ENCODE results near the gene SMIM41. TPM values are rescaled to one million over a fixed set of nuclear protein-coding genes. Genes with fewer than 3 reads are reported as not detected.

The SMIM41 gene
- total RNA-seq, 6 donors from 2014 or later, result 4.7 to 25.1 (median 15.4) TPM

DNA sequence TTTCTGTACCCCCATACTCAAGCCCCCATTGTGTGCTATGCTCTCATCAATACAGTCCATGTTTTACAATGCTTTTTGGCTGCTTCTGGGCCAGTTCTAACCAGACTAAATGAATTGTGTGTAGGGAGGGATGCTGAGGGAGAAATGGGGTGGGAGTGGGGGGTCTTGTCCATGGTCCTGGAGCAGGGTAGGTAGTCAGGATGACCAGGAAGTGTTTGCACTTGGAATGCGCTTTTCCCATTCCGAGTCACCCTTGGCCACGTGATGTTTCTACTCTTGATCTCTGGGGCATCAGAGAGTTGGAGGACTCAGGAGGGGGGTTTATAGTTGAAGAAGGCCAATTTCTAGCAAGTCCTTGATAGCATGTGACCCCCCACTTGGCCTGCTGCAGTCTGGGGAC, 1.2 kb upstream of the SMIM41 start:
- TF ChIP-seq EP300 (IDR thresholded peaks at IDR 0.05) (no peak), POLR2AphosphoS5 (IDR thresholded peaks at IDR 0.05) (no peak)
- TF ChIP-seq, protein P1, sequence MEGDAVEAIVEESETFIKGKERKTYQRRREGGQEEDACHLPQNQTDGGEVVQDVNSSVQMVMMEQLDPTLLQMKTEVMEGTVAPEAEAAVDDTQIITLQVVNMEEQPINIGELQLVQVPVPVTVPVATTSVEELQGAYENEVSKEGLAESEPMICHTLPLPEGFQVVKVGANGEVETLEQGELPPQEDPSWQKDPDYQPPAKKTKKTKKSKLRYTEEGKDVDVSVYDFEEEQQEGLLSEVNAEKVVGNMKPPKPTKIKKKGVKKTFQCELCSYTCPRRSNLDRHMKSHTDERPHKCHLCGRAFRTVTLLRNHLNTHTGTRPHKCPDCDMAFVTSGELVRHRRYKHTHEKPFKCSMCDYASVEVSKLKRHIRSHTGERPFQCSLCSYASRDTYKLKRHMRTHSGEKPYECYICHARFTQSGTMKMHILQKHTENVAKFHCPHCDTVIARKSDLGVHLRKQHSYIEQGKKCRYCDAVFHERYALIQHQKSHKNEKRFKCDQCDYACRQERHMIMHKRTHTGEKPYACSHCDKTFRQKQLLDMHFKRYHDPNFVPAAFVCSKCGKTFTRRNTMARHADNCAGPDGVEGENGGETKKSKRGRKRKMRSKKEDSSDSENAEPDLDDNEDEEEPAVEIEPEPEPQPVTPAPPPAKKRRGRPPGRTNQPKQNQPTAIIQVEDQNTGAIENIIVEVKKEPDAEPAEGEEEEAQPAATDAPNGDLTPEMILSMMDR (IDR thresholded peaks at IDR 0.05), result no peak
- WGBS, 2 donors, result 96 to 100% methylated on average over 3 of the region's 3 CpGs
- H3K27ac ChIP-seq, result peak overlapping the region in 1 of 4 donors; percentile 89
- no peaks in the 10 kb centered on the region for H3K27me3 ChIP-seq
- H3K4me1 ChIP-seq, result peaks cover 28 to 54% (median 31%) of the 10 kb centered on the region in 4 donors
- no peak overlapping the region for H3K4me3 ChIP-seq
- ATAC-seq (ENCODE audit: low FRiP score in 2 of 2) (no peak), DNase-seq (no peak)
- H3K36me3 ChIP-seq, result peaks cover 7 to 61% (median 50%) of the 10 kb centered on the region in 4 donors
- no peaks in the 10 kb centered on the region for H3K9me3 ChIP-seq

DNA sequence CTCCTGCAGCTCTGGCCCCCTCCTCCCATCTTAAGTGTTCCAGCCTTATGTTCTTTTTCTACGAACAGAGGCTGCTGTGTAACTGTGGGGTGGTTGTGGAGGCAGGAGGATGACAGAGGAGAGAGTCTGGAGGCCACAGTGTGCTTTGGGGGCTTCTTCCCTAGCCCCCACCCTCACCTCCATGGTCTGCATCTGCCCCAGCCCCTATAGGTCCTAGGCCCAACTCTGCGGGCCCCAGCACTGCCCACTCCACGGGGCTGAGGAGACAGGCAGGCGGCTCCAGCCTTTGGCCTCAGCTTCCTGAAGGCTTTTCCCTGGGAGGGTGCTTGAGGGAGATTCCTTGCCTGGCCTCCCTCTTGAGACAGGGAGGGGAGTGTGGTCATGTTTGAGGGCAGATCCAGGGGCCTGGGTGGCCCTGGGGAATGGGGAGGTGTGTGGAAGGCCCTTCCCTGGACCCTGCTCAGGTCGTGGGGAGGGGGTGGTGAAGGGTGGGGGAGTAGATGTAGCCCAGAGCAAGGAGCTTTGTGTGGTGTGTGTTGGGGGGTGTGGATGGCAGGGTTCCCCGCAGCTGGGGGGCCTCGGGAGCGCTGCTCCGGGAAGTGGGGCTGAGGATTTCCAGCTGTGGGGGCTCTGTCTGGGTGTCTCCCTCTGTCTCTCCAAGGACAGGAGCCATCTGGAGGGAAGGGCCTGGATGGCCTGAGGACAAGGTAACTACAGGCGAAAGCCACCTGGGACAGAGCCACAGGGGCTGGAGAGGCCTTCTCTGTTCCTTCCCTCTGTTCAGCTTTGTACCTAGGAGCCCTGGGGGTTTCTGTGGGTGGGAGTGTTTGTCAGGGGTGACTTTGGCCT, 1.1 kb downstream of the SMIM41 start:
- Histone ChIP-seq H3K27me3 (no peaks in the 10 kb centered on the region), H3K9me3 (no peaks in the 10 kb centered on the region), H3K4me3 (peak overlapping the region; percentile 8 to 51 (median 40)), H3K36me3 (peaks cover 3 to 38% (median 30%) of the 10 kb centered on the region in 4 donors), H3K27ac (peak overlapping the region; percentile 78 to 91 (median 89)), H3K4me1 (peaks cover 19 to 38% (median 29%) of the 10 kb centered on the region in 4 donors)
- no peak for TF ChIP-seq POLR2A (IDR thresholded peaks at IDR 0.05)
- TF ChIP-seq POLR2AphosphoS5 (IDR thresholded peaks at IDR 0.05), result peak in 1 of 2 donors; percentile 48
- TF ChIP-seq, protein P1 (IDR thresholded peaks at IDR 0.05), result no peak
- DNase-seq (peak in 1 of 2 donors; percentile 76), ATAC-seq (ENCODE audit: low FRiP score in 2 of 2) (peak in 1 of 2 donors; percentile 3)
- WGBS, 2 donors, result 42 to 69% methylated on average over 4 to 6 of the region's 10 CpGs

DNA sequence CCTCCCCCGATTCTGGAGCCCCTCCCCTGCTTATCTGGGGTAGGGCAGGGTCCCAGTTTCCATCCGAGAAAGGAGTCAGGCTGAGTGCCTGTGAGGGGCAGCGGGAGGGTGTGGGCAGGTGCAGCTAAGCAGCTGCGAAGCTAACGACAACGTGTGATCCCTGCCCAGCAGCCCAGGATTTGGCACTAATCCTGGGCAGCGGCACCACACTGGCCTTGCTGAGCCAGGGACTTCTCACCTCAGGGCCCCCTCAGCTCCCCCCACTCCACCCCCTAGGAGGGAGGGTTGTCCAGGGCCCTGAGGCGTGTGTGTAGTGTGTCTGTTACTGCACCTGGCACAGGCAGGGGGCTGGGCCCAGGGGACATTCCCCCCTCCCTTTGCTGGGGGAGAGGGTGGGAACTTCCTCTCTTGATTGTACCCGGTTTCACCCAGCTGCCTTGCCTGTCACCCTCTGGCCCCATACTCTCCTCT, 1.8 kb downstream of the SMIM41 start:
- peaks cover 3 to 37% (median 26%) of the 10 kb centered on the region in 4 donors for H3K36me3 ChIP-seq
- H3K27ac ChIP-seq, result peak overlapping the region; percentile 78 to 91 (median 89)
- peak in 1 of 2 donors; percentile 40 for DNase-seq
- H3K4me3 ChIP-seq, result peak overlapping the region; percentile 8 to 51 (median 40)
- H3K9me3 ChIP-seq, result no peaks in the 10 kb centered on the region
- H3K27me3 ChIP-seq, result no peaks in the 10 kb centered on the region
- TF ChIP-seq POLR2A (IDR thresholded peaks at IDR 0.05) (no peak), EP300 (IDR thresholded peaks at IDR 0.05) (no peak), POLR2AphosphoS5 (IDR thresholded peaks at IDR 0.05) (peak in 1 of 2 donors; percentile 36)
- TF ChIP-seq, protein P1 (IDR thresholded peaks at IDR 0.05), result no peak
- WGBS, 2 donors, result 18 to 37% methylated on average over 4 to 9 of the region's 9 CpGs
- no peak for ATAC-seq (ENCODE audit: low FRiP score in 2 of 2)
- H3K4me1 ChIP-seq, result peaks cover 19 to 38% (median 29%) of the 10 kb centered on the region in 4 donors

DNA sequence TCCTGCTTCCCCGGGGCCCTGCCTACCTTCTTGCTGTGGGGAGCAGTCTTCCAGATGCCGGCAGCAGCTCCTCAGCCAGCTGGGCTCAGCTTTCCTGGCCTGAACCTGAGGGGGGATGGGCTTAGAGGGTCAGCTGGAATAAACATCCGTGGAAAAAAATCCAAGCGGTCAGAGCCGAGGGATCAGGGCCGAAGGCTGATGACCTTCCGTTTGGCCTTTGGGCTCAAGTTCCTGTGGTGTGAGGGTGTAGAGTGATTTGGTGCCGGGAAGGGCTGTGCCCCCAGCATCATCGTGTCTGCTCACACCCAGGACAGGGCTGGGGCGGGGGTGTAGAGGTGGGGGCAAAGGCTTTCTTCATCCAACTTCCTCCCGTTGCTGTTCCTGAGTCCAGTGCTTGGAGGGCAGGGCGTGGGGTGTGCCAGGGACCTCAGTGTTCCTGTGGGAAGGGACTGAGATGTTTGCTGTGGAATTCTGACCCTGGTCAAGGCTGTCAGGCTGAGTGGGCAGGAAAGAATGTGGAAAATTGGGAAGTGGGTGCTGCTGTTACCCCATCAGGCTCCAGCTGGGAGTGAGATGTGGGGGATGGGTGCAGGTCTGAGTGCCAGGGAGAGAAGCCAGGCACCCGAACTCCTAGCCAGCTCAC, 2.6 kb downstream of the SMIM41 start:
- Histone ChIP-seq H3K4me3 (peak overlapping the region in 2 of 4 donors; percentile 51), H3K27ac (peak overlapping the region; percentile 78 to 91 (median 89)), H3K27me3 (no peaks in the 10 kb centered on the region), H3K36me3 (peaks cover under 1 to 28% (median 18%) of the 10 kb centered on the region in 4 donors), H3K4me1 (peaks cover 19 to 38% (median 29%) of the 10 kb centered on the region in 4 donors), H3K9me3 (no peaks in the 10 kb centered on the region)
- 33 to 55% methylated on average over 12 to 13 of the region's 13 CpGs for WGBS, 2 donors
- DNase-seq, result peak; percentile 34 to 48
- peak; percentile 31 to 58 for ATAC-seq (ENCODE audit: low FRiP score in 2 of 2)
- TF ChIP-seq EP300 (IDR thresholded peaks at IDR 0.05), result peak; percentile 25 to 88 (median 84)
- peak; percentile 93 to 98 for TF ChIP-seq POLR2AphosphoS5 (IDR thresholded peaks at IDR 0.05)
- TF ChIP-seq, protein P1 (IDR thresholded peaks at IDR 0.05), result no peak
- TF ChIP-seq POLR2A (IDR thresholded peaks at IDR 0.05), result no peak
